ENCODE results near the gene OTP.

- TF ChIP-seq HEYL (CRISPR knock-in tag; IDR thresholded peaks at IDR 0.05) (no peak), KDM1A (IDR thresholded peaks at IDR 0.05; ENCODE audit: low read depth) (no peak), CTCF (IDR thresholded peaks at IDR 0.05) (no peak), RARB (CRISPR knock-in tag; IDR thresholded peaks at IDR 0.05) (no peak), FOSL2 (IDR thresholded peaks at IDR 0.05) (no peak), FOSL2 (CRISPR knock-in tag; IDR thresholded peaks at IDR 0.05) (no peak), ESRRA (IDR thresholded peaks at IDR 0.05; ENCODE audit: borderline replicate concordance, low read length) (no peak)
Observed at GRCh38 chr5:77628840-77629508, 9.5 kb downstream of the OTP start.

All from A549 (cell line).